Type B pancreatic cell (in vitro differentiated cells): Measurements from ENCODE around the gene DELE1. TPM values are rescaled to one million over a fixed set of nuclear protein-coding genes. Genes with fewer than 3 reads are reported as not detected.

ENCODE experiments used
- DNase-seq: peaks from one replicate; pipeline ENCODE4 v3.0.0; 2021; ENCODE audit warnings: mixed read lengths; ENCODE audit not compliant: unreplicated experiment; ENCODE audit errors: extremely low spot score
- H3K27ac Mint-ChIP-seq: 2 replicates; pipeline ENCODE4 v1.8.0; 2021; ENCODE audit warnings: mild to moderate bottlenecking, mixed read lengths
- H3K27me3 Mint-ChIP-seq: 2 replicates; pipeline ENCODE4 v1.8.0; 2021; ENCODE audit warnings: mixed read lengths
- H3K36me3 Mint-ChIP-seq: 2 replicates; pipeline ENCODE4 v1.8.0; 2021; ENCODE audit warnings: mixed read lengths
- H3K4me1 Mint-ChIP-seq: one replicate; pipeline ENCODE4 v1.8.0; 2021; ENCODE audit warnings: mixed read lengths; ENCODE audit not compliant: unreplicated experiment
- H3K4me3 Mint-ChIP-seq: 2 replicates; pipeline ENCODE4 v1.8.0; 2021; ENCODE audit warnings: mild to moderate bottlenecking, mixed read lengths
- H3K9me3 Mint-ChIP-seq: 2 replicates; pipeline ENCODE4 v1.8.0; 2021; ENCODE audit warnings: mixed read lengths
- CTCF ChIP-seq: fragments of 200-600 bp; sonication (generic); conservative IDR thresholded peaks from 2 replicates; pipeline ENCODE4 v1.5.0; 2021; ENCODE audit warnings: antibody characterized with exemption, mild to moderate bottlenecking
- total RNA-seq: library from RNA; stranded (reverse); gene quantifications from 2 replicates; pipeline ENCODE4 v1.2.1, GENCODE V29; 2021; ENCODE audit warnings: low replicate concordance

The DELE1 gene
- total RNA-seq, 1 donor from 2014 or later: 67.9 TPM

GRCh38 chr5:141976176-141976575 is 52.5 kb downstream of the DELE1 start:
- no peaks in the 10 kb centered on the region for H3K4me1 Mint-ChIP-seq
- H3K4me3 Mint-ChIP-seq: no peak overlapping the region
- H3K27me3 Mint-ChIP-seq: no peaks in the 10 kb centered on the region
- H3K36me3 Mint-ChIP-seq: peaks cover 31% of the 10 kb centered on the region
- no peak overlapping the region for H3K27ac Mint-ChIP-seq
- no peak for DNase-seq
- no peaks in the 10 kb centered on the region for H3K9me3 Mint-ChIP-seq
- TF ChIP-seq CTCF: no peak

GRCh38 chr5:141978389-141978788 is 54.7 kb downstream of the DELE1 start:
- DNase-seq: no peak
- Mint-ChIP-seq H3K27me3 (no peaks in the 10 kb centered on the region), H3K4me1 (no peaks in the 10 kb centered on the region), H3K27ac (no peak overlapping the region), H3K9me3 (no peaks in the 10 kb centered on the region), H3K36me3 (peaks cover 33% of the 10 kb centered on the region), H3K4me3 (no peak overlapping the region)
- no peak for TF ChIP-seq CTCF

GRCh38 chr5:141982626-141983025 is 59.0 kb downstream of the DELE1 start:
- Mint-ChIP-seq H3K27me3 (no peaks in the 10 kb centered on the region), H3K27ac (no peak overlapping the region), H3K4me3 (no peak overlapping the region), H3K9me3 (no peaks in the 10 kb centered on the region), H3K4me1 (no peaks in the 10 kb centered on the region), H3K36me3 (peaks cover 38% of the 10 kb centered on the region)
- no peak for TF ChIP-seq CTCF
- DNase-seq: no peak

DNA sequence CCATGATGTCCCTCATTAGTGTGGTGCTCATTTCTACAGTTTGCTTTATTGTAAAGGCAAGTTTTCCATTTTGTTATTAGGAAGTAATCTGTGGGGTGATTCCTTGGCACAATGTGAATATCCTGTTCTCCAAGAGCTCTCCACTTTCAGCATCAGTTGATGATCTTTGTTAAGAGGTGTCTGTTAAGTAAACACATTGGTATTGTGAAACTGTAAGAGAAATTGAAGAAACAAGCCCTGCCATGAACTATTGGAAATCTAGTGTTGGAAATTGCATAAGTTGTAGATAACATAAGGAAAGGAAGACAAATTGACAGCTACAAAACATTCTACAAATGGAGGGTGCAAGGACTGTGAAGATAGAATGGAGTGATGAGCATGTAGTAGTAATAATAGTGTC is 62.4 kb downstream of the DELE1 start:
- no peak overlapping the region for H3K27ac Mint-ChIP-seq

DNA sequence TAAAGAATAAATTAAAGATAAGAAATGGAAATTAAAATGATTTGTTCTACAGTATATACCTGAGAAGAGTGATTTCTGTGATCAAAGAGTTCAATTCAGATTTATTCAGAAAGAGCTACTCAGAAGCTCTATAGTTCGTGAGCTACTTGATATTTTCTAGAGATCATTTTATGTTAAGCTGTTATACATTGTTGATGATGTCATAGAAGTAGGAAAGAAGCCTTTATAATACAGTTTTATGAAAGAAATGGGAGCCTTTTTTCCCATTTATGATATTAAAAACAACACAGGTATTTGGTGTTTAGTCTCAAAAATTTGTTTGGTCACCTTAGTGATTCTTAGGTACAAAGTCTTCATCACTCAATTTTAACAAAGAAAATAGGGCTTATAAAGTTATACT is 66.0 kb downstream of the DELE1 start:
- Mint-ChIP-seq H3K4me3 (no peak overlapping the region), H3K4me1 (no peaks in the 10 kb centered on the region), H3K36me3 (peaks cover 25% of the 10 kb centered on the region), H3K27me3 (no peaks in the 10 kb centered on the region), H3K9me3 (no peaks in the 10 kb centered on the region), H3K27ac (no peak overlapping the region)
- TF ChIP-seq CTCF: no peak
- DNase-seq: no peak

More for the DNA sequence above, 62.4 kb downstream of the DELE1 start:
- Mint-ChIP-seq H3K4me3 (no peak overlapping the region), H3K9me3 (no peaks in the 10 kb centered on the region), H3K27me3 (no peaks in the 10 kb centered on the region), H3K36me3 (peaks cover 23% of the 10 kb centered on the region), H3K4me1 (no peaks in the 10 kb centered on the region)
- DNase-seq: no peak
- no peak for TF ChIP-seq CTCF

Other genes starting within 250 kb of the DELE1 start
- 8.4 and 10.2 TPM in 2 replicates for gene ARAP3, start 241.6 kb upstream of the DELE1 start, total RNA-seq
- gene PCDH1, start 45.5 kb upstream of the DELE1 start, total RNA-seq: 22.8 and 41.7 TPM in 2 replicates
- not detected in 2 replicates for gene PCDH12, start 34.3 kb downstream of the DELE1 start, total RNA-seq
- gene RNF14, start 45.2 kb downstream of the DELE1 start, total RNA-seq: 39.8 and 59.2 TPM in 2 replicates
- gene GNPDA1, start 89.2 kb downstream of the DELE1 start, total RNA-seq: 41.3 and 50.4 TPM in 2 replicates
- gene NDFIP1, start 184.9 kb downstream of the DELE1 start, total RNA-seq: 57.7 and 59.3 TPM in 2 replicates